ENCODE results near the gene CIRBP. TPM values are rescaled to one million over a fixed set of nuclear protein-coding genes. Genes with fewer than 3 reads are reported as not detected.

CIRBP gene
- total and polyA plus RNA-seq, 9 of the 15 experiments (the other 6 are each of a cell fraction or from before 2014, with no cell fraction given): 20.5 to 327 (median 176) TPM

- TF ChIP-seq CLOCK (CRISPR knock-in tag; IDR thresholded peaks at IDR 0.05; ENCODE audit: borderline replicate concordance) (no peak), DPF2 (IDR thresholded peaks at IDR 0.05) (peak; percentile 27; the same call in 1 of the 2 replicates), ZBTB2 (IDR thresholded peaks at IDR 0.05) (peak; percentile 85), RBM15 (IDR thresholded peaks at IDR 0.05; ENCODE audit: insufficient read depth, low read length) (no peak), ZFX (CRISPR knock-in tag; IDR thresholded peaks at IDR 0.05) (peak; percentile 50), MIER1 (IDR thresholded peaks at IDR 0.05; ENCODE audit: low read depth) (0 out of 2 replicates have a peak, but pooled peaks have one; percentile 48), ZNF197 (CRISPR knock-in tag; IDR thresholded peaks at IDR 0.05; ENCODE audit: low read depth) (0 out of 2 replicates have a peak, but pooled peaks have one; percentile 17), ZHX1 (conservative IDR thresholded peaks at IDR 0.05; ENCODE audit: low read length) (no peak), DIDO1 (tag; IDR thresholded peaks at IDR 0.05; ENCODE audit: low read depth) (no peak), ZNF253 (CRISPR knock-in tag; conservative IDR thresholded peaks at IDR 0.05) (no peak), KAT7 (CRISPR knock-in tag; IDR thresholded peaks at IDR 0.05; ENCODE audit: borderline replicate concordance) (no peak), E4F1 (CRISPR knock-in tag; IDR thresholded peaks at IDR 0.05; ENCODE audit: borderline replicate concordance) (no peak), ZNF511 (CRISPR knock-in tag; IDR thresholded peaks at IDR 0.05) (no peak), CBX3 (IDR thresholded peaks at IDR 0.05; ENCODE audit: borderline replicate concordance in 1 of 2, low read length in 2 of 2) (no peak)
Measured at GRCh38 chr19:1268226-1269064, 687 bp upstream of the CIRBP start (continued).

Measured in K562 (cell line).